Measurements from ENCODE around the gene PDCD11.

The PDCD11 gene

GRCh38 chr10:103449208-103450144, 53.0 kb downstream of the PDCD11 start:
- no peak for DNase-seq (ENCODE audit: low spot score)

DNA sequence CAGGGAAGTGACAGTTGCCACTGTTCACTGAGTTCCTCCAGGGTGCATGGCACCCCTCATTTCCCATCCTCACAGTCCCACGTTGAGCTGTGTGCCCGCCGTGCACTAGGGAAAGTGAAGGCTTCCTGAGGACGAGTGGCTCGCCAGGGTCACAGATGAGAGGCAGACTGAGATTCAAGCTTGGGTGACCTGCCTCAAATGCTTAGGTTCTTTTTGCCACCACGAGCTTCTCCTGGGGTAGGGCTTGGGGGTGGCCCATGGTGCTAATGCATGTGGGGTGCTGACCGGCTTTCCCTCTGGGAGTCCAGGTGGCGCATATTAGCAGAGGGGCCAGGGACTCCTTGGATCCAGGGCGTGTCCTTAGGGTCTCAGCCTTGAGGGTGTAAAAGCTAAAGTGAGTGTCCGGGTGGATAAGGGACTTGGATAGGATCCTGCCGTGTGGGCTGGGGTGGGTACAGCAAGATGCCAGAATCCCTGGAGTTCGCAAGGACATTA, 53.8 kb downstream of the PDCD11 start:
- DNase-seq (ENCODE audit: low spot score): no peak

GRCh38 chr10:103451091-103451813, 54.8 kb downstream of the PDCD11 start:
- no peak for DNase-seq (ENCODE audit: low spot score)

DNA sequence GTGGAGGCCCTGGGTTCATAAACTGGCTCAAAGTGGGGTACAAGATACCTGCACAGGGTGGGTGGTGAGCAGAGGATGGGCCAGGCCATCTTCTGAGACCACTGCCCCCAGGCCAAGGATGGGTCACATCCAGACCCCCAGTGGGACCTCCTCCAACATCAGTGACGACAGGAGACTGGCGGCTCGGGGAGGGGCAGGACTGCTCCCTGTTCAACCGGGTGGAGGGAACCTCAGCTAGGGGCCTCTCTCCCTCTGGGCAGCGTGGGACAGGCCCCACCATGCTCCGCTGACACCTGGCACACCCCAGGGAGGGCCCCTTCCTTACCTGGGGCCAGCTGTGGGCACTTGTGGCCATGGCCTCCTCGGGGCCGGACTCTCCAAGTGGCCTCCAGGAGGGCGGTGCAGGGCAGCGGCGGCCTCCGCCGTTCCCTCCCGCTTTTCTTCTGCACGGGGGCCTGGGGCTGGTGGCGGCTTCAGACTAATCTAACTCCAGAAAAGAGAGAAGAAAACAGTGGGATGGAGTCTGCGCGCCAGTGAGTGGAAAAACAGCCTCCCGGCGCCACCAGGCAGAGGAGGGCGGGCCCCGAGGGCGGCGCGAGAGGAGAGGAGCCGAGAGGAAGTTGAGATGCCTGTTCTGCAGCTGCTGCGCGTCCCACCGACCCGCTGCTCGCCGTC, 55.5 kb downstream of the PDCD11 start, which contains the start of gene CALHM2:
Gene CALHM2, minus strand, starts transcription at position 540 of the 675 bp plus-strand sequence. CDS start 2,429 bp downstream, outside the sequence.
- DNase-seq (ENCODE audit: low spot score): no peak

- no peak for DNase-seq (ENCODE audit: low spot score)
Measured at GRCh38 chr10:103452506-103453230, 56.2 kb downstream of the PDCD11 start.

DNA sequence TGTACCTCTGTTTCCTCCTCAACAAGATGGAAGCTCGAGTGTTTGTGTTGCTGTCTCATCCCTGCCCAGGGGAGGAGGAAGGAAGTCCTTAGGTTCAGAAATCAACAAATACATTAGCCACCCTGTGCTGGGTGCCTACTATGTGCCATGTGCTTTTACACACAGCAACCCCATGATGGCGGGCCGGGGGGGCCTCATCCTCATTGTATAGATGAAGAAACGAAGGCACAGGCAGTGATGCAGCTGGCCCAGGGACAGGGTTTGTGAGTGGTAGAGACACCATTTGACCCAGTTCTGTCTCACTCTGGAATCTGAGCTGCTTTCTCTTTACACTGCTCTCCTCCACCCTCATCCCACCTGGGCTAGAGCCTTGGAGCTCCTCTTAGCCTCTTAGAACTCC, 57.6 kb downstream of the PDCD11 start:
- DNase-seq (ENCODE audit: low spot score): no peak

GRCh38 chr10:103455235-103455634, 58.8 kb downstream of the PDCD11 start:
- DNase-seq (ENCODE audit: low spot score): no peak

DNA sequence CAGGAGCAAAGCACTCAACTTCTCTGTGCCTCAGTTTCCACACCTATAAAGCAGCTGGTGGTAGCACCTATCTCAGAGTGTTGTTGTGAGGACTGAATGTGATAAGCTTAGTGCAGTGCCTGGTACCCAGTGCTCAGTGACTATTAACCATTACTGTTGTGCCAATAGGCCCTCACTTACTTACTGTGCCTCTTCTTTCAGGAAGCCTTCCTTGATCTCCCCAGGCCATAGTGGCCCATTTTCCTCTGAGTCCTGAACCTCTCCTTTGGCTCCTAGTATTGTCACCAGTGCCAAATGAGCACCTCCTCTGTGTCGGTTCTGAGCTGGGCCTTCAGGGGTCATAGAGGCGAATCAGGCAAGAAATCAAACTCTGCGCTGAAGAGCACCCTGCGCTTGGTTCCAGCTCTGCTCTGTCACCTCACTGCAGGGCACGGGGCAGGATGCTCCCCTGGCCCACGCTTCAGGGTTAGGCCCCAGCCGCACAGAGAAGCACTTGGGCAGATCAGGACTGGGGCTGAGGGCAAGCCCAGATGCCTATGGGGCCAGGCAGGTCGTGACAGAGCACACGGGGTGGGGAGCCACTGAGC, 59.7 kb downstream of the PDCD11 start:
- DNase-seq (ENCODE audit: low spot score): no peak

GRCh38 chr10:103457176-103457712, 60.8 kb downstream of the PDCD11 start:
- DNase-seq (ENCODE audit: low spot score): no peak

GRCh38 chr10:103457896-103458583, 61.6 kb downstream of the PDCD11 start:
- DNase-seq (ENCODE audit: low spot score): no peak

DNA sequence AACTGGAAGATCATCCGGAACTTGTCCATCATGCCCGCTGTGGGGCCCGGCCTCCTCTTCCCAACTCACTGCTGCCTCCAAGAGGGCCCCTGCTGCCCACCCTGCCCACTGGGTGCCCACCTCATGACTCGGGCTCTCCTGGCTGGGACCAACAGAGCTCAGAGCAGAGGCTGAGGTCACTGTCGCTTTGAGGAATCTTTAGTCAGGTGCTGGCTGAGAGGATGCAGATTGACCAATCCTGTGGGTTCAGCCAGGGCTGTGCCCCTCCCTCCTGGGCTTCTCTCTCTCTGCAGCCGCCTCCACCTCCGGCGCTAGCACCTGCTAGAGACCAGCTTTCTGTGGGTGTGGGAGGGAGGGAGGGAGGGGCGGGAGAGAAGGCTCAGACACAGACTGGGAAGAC, 62.3 kb downstream of the PDCD11 start, which contains the start of gene CALHM1:
Gene CALHM1, minus strand, starts transcription at position 181 of the 400 bp plus-strand sequence. Its CDS starts 149 bp downstream, at position 32.
- DNase-seq (ENCODE audit: low spot score): no peak

DNA sequence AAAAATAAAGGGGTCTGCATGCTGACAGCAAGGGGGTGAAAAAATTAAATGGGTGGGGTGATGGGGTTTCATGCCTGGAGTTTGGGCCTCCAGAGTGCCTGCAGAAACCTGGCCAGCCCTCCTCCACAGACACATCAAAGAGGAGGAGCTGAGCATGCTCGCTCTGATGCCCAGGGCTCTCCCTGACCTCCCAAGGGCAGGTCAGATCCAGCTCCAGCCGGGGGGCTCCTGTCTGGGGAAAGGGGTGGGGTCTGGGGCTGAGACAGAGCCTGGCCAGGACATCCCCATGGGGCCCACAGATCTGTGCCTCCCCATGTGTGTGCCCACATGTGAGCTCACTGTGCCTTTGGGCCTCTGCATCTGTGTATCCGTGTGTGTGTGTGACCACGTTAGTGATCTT, 63.2 kb downstream of the PDCD11 start:
- DNase-seq (ENCODE audit: low spot score): no peak

- no peak for DNase-seq (ENCODE audit: low spot score)
Measured at GRCh38 chr10:103463499-103463898, 67.1 kb downstream of the PDCD11 start.

DNA sequence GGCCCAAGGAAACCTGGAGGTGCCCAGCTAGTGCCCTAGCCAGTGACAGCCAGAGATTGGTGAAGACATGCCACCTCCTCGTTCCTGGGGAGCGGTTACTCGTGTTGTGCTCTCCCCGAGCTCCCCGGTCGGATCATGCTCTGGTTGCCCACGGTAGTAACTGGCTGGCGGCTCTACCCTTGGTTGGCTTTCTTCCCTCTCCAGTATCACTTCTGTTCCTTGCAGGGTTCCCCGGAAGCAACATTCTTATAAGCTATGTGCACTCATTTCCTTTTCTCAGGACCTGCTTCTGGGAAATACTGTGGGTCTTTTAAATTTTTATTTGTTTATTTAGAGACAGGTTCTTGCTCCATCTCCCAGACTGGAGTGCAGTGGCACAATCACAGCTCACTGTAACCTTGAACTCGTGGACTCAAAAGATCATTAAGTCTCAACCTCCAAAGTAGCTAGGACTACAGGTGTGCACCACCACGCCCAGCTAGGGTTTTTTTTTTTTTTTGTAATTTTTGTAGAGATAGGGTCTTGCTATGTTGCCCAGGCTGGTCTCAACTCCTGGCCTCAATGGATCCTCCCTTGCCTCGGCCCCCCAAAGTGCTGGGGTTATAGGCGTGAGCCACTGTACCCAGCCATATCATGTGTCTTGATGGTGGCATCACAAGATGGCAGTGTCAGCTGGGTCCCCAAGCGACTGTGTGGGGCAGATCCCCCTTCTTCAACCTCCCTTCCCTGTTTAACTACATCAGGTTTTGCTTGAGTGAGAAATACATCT, 69.2 kb downstream of the PDCD11 start:
- no peak for DNase-seq (ENCODE audit: low spot score)

DNA sequence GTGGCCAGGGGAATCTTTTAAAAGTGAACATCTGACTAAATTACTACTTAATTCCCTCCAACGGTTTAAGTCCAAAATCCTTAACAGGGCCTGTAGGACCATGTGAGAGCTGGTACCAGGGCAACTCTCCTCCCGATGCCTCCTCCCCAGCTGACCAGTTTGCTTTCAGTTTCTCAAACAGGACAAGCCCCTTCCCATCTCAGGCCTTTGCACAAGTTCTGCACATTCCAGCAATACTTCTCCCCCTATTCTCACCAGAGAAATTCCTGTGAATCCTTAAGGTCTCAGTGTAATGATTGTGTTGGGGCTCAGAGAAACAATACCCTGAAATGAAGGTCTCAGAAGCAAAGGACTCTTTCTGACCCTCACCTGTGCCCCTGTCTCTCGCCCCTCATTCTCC, 70.3 kb downstream of the PDCD11 start:
- no peak for DNase-seq (ENCODE audit: low spot score)

DNA sequence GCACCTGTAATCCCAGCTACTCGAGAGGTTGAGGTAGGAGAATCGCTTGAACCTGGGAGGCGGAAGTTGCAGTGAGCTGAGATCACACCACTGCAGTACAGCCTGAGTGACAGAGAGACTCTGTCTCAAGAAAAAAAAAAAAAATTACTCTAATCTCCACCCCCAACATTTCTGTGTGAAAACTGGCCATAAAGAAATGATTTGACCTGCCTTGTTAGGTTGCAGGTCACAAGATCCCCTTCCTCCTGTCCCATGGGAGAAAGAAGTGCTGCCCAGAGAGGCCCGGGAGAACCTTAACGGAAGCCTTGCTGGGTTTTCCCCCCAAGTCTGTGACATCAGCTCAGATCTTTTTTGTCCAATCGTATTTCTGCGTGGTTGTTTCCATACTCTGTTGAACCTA, 71.0 kb downstream of the PDCD11 start:
- DNase-seq (ENCODE audit: low spot score): no peak

- no peak for DNase-seq (ENCODE audit: low spot score)
Measured at GRCh38 chr10:103469201-103469600, 72.8 kb downstream of the PDCD11 start.

DNA sequence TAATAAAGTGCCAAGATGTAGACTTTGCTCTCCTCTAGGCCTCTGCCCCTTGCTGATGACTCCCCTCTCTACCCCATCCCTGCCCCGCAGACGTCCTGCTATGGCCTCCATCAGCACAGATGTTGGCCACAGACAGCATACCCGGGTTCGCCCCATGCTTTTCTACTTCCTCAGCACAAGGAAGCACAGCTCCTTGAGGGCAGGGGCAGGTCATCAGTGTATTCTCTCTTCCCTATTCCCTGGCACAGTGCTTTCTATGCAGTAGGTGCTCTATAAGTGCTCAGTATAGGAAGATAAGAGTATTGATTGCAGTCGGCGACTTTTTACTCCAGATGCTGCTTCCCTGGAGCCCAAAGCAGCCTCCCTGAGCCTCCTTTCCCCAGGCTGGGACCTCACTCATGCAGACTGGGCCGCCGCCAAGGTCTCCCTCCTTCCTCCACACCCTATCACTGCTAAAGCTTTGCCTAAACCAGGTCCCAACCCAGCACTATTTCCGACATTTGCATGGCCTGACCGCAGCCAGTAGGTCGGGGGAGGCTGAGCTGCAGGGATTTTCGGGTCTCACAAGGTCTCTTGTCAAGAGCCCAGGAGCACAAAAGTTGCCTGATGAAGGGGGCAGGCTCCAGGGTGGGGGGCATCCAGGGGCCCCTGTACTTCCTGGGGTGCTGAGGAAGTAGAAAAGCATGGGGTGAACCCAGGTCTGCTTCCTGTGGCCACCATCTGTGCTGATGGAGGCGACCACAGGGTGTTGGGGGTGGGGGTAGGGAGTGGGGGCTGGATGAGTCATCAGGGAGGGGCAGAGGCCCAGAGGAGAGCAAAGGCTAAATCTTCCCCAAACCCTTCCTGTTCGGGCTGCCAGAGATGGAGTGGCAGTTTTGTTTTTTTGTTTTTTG, 74.6 kb downstream of the PDCD11 start:
- DNase-seq (ENCODE audit: low spot score): no peak
